ENCODE results near the gene XIAP. TPM values are rescaled to one million over a fixed set of nuclear protein-coding genes. Genes with fewer than 3 reads are reported as not detected.
A peak's percentile ranks its signal among the peaks of the same experiment; 100 is the strongest.

The XIAP gene
- total and polyA plus RNA-seq, 2 experiments from 2014 or later = 4.9 to 39.0 TPM

GRCh38 chrX:123943488-123943887, 83.6 kb downstream of the XIAP start:
- TF ChIP-seq, protein P1, sequence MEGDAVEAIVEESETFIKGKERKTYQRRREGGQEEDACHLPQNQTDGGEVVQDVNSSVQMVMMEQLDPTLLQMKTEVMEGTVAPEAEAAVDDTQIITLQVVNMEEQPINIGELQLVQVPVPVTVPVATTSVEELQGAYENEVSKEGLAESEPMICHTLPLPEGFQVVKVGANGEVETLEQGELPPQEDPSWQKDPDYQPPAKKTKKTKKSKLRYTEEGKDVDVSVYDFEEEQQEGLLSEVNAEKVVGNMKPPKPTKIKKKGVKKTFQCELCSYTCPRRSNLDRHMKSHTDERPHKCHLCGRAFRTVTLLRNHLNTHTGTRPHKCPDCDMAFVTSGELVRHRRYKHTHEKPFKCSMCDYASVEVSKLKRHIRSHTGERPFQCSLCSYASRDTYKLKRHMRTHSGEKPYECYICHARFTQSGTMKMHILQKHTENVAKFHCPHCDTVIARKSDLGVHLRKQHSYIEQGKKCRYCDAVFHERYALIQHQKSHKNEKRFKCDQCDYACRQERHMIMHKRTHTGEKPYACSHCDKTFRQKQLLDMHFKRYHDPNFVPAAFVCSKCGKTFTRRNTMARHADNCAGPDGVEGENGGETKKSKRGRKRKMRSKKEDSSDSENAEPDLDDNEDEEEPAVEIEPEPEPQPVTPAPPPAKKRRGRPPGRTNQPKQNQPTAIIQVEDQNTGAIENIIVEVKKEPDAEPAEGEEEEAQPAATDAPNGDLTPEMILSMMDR (IDR thresholded peaks at IDR 0.05; ENCODE audit: low read depth, low read length) = no peak
- H3K27me3 ChIP-seq = no peaks in the 10 kb centered on the region
- H3K27ac ChIP-seq = no peak overlapping the region
- DNase-seq (ENCODE audit: low read depth in 1 of 2, low spot score in 1 of 2) = no peak
- H3K4me3 ChIP-seq = no peak overlapping the region
- H3K4me1 ChIP-seq (ENCODE audit: low read depth) = no peaks in the 10 kb centered on the region
- H3K36me3 ChIP-seq = no peaks in the 10 kb centered on the region
- H3K9me3 ChIP-seq (ENCODE audit: low read depth) = no peaks in the 10 kb centered on the region

DNA sequence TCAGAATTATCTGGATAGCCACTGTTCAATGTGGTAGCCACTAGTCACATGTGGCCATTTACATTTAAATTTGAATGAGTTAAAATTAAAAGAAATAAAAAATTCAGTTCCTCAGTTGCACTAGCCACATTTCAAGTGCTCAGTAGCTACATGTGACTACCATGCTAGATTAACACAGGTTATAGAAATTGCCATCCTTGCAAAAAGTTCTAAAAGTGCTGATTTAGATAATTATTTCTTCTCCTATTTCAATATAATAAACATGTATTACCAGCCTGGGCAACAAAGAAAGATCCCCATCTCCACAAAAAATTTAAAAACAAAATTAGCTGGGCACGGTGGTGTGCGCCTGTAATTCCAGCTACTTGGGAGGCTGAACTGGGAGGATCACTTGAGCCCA, 90.0 kb downstream of the XIAP start:
- H3K36me3 ChIP-seq = no peaks in the 10 kb centered on the region
- no peaks in the 10 kb centered on the region for H3K27me3 ChIP-seq
- H3K27ac ChIP-seq = no peak overlapping the region
- TF ChIP-seq, protein P1 (IDR thresholded peaks at IDR 0.05; ENCODE audit: low read depth, low read length) = no peak
- H3K9me3 ChIP-seq (ENCODE audit: low read depth) = no peaks in the 10 kb centered on the region
- H3K4me1 ChIP-seq (ENCODE audit: low read depth) = no peaks in the 10 kb centered on the region
- no peak overlapping the region for H3K4me3 ChIP-seq
- no peak for DNase-seq (ENCODE audit: low read depth in 1 of 2, low spot score in 1 of 2)

- TF ChIP-seq, protein P1 (IDR thresholded peaks at IDR 0.05; ENCODE audit: low read depth, low read length) = no peak
- peaks cover 8% of the 10 kb centered on the region for H3K4me1 ChIP-seq (ENCODE audit: low read depth)
- H3K36me3 ChIP-seq = no peaks in the 10 kb centered on the region
- peak overlapping the region; percentile 93 for H3K27ac ChIP-seq
- peak; percentile 23 to 54 for DNase-seq (ENCODE audit: low read depth in 1 of 2, low spot score in 1 of 2)
- no peaks in the 10 kb centered on the region for H3K27me3 ChIP-seq
- peak overlapping the region; percentile 44 for H3K4me3 ChIP-seq
- H3K9me3 ChIP-seq (ENCODE audit: low read depth) = no peaks in the 10 kb centered on the region
Observed at GRCh38 chrX:123959281-123960063, 99.6 kb downstream of the XIAP start.

- peaks cover 13% of the 10 kb centered on the region for H3K4me1 ChIP-seq (ENCODE audit: low read depth)
- H3K4me3 ChIP-seq = peak overlapping the region; percentile 48
- no peaks in the 10 kb centered on the region for H3K9me3 ChIP-seq (ENCODE audit: low read depth)
- TF ChIP-seq, protein P1 (IDR thresholded peaks at IDR 0.05; ENCODE audit: low read depth, low read length) = no peak
- no peaks in the 10 kb centered on the region for H3K36me3 ChIP-seq
- H3K27ac ChIP-seq = peak overlapping the region; percentile 100
- no peak for DNase-seq (ENCODE audit: low read depth in 1 of 2, low spot score in 1 of 2)
- no peaks in the 10 kb centered on the region for H3K27me3 ChIP-seq
Observed at GRCh38 chrX:123960956-123961267, 101.1 kb downstream of the XIAP start.

DNA sequence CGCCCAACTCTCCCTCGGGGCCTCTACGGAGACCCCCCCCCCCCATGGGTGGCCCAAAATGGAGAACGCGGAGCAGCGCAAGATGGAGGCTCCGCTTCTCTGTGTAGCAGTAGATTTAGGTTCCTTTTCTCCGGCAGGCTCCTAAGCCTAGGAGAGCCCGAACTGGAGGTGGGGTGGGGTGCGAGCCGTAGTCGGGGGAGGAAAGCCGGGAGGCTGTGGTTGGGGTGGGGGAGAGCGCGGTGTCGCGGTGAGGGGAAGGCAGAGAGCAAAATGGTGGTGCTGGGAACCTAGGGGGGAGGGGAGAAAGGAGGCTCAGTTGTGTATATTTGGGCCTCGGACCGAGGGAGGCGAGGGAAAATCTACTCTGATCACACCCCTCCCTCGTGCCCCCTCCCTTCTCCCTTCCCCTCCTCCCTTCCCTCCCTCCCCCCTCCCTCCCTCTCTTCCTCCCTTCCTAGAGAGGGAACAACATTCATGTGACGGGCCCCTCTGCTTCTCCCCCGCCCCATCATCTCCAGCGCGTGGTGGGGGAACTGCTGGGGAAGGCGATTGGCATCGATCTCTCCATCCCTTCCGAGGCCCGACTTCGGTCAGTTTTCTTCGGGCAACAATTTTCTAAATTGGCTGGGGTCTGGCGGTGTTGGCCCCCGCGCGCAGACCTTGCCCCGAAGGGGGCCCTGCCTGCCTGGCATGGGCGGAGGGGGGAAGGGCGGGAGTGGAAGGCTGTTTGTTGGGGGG, 101.6 kb downstream of the XIAP start, which contains the start of gene STAG2:
STAG2 (plus strand) TSS at position 439 of the 738 bp plus-strand sequence. CDS start 60,922 bp downstream, outside the sequence.
- no peaks in the 10 kb centered on the region for H3K9me3 ChIP-seq (ENCODE audit: low read depth)
- TF ChIP-seq, protein P1 (IDR thresholded peaks at IDR 0.05; ENCODE audit: low read depth, low read length) = no peak
- peak within 1 kb of the TSS; percentile 48 for H3K4me3 ChIP-seq
- H3K4me1 ChIP-seq (ENCODE audit: low read depth) = peaks cover 13% of the 10 kb centered on the region
- DNase-seq (ENCODE audit: low read depth in 1 of 2, low spot score in 1 of 2) = peak; percentile 83 to 93
- no peaks in the 10 kb centered on the region for H3K36me3 ChIP-seq
- no peaks in the 10 kb centered on the region for H3K27me3 ChIP-seq
- peak within 1 kb of the TSS; percentile 100 for H3K27ac ChIP-seq
